ENCODE results near the gene USP12. TPM values are rescaled to one million over a fixed set of nuclear protein-coding genes. Genes with fewer than 3 reads are reported as not detected.

USP12 gene
- polyA plus RNA-seq, 3 donors = 12.8 to 23.4 (median 14.5) TPM

- WGBS (ENCODE audit: insufficient coverage) = 100% methylated on average over 3 of the region's 5 CpGs
- no peak overlapping the region for H3K4me2 ChIP-seq (replicated peaks; ENCODE audit: extremely low read depth, low read length, poor library complexity, severe bottlenecking)
- H2AFZ ChIP-seq (ENCODE audit: insufficient read depth, low read depth, low read length, poor library complexity, severe bottlenecking) = no peak overlapping the region
- peaks cover 4 to 7% of the 10 kb centered on the region in 2 donors for H3K36me3 Mint-ChIP-seq
- DNase-seq = no peak
- H3K27ac Mint-ChIP-seq = peak overlapping the region in 1 of 7 donors; percentile 16
- no peaks in the 10 kb centered on the region for H3K36me3 ChIP-seq (replicated peaks in 1 of 2; ENCODE audit: control insufficient read depth in 1 of 2, insufficient read depth in 2 of 2, low read length in 2 of 2)
- H3K27ac ChIP-seq (ENCODE audit: low read depth in 1 of 2, low read length in 2 of 2) = no peak overlapping the region
- no peak overlapping the region for H3K9ac ChIP-seq (ENCODE audit: insufficient read depth, low read length, poor library complexity, severe bottlenecking)
- H3K4me3 Mint-ChIP-seq = no peak overlapping the region
- H3K79me2 ChIP-seq (ENCODE audit: insufficient read depth, low read length) = peaks cover 92% of the 10 kb centered on the region
- no peak for TF ChIP-seq CTCF (IDR thresholded peaks at IDR 0.05)
- no peaks in the 10 kb centered on the region for H3K27me3 ChIP-seq (ENCODE audit: control insufficient read depth in 2 of 2, insufficient read depth in 2 of 2, low read length in 2 of 2)
- peaks cover 0 to 2% (median 0%) of the 10 kb centered on the region in 3 donors for H3K27me3 Mint-ChIP-seq (ENCODE audit: low read depth in 3 of 3)
- peaks cover 19% of the 10 kb centered on the region for H3K4me1 Mint-ChIP-seq
- intact Hi-C loops (cut with micrococcal nuclease) = no loop called here
- peaks cover 11 to 16% of the 10 kb centered on the region in 2 donors for H3K9me3 ChIP-seq (replicated peaks in 1 of 2; ENCODE audit: control insufficient read depth in 1 of 2, insufficient read depth in 1 of 2, low read length in 2 of 2)
- H3K4me1 ChIP-seq (ENCODE audit: control insufficient read depth in 1 of 2, insufficient read depth in 2 of 2, low read length in 2 of 2) = peaks cover 0 to 9% of the 10 kb centered on the region in 2 donors
- H4K20me1 ChIP-seq (ENCODE audit: insufficient read depth, low read length) = peaks cover 96% of the 10 kb centered on the region
- H3K9me3 Mint-ChIP-seq = peaks cover 0 to 24% (median 13%) of the 10 kb centered on the region in 7 donors
- H3K4me3 ChIP-seq (replicated peaks in 1 of 3; ENCODE audit: low read depth in 2 of 3, low read length in 3 of 3) = no peak overlapping the region
Observed at GRCh38 chr13:27132538-27132937, 39.1 kb downstream of the USP12 start.

- intact Hi-C loops (cut with micrococcal nuclease) = no loop called here
- no peak overlapping the region for H3K27ac ChIP-seq (ENCODE audit: low read depth in 1 of 2, low read length in 2 of 2)
Observed at GRCh38 chr13:27131906-27132305, 39.7 kb downstream of the USP12 start.

More at GRCh38 chr13:27131906-27132305, 39.7 kb downstream of the USP12 start:
- Mint-ChIP-seq H3K27ac (no peak overlapping the region), H3K9me3 (peaks cover 0 to 25% (median 13%) of the 10 kb centered on the region in 7 donors), H3K36me3 (peaks cover 4 to 7% of the 10 kb centered on the region in 2 donors), H3K27me3 (ENCODE audit: low read depth in 3 of 3) (peaks cover 0 to 2% (median 0%) of the 10 kb centered on the region in 3 donors), H3K4me1 (peaks cover 26% of the 10 kb centered on the region), H3K4me3 (no peak overlapping the region)
- Histone ChIP-seq H3K4me1 (ENCODE audit: control insufficient read depth in 1 of 2, insufficient read depth in 2 of 2, low read length in 2 of 2) (peaks cover 0 to 9% of the 10 kb centered on the region in 2 donors), H3K36me3 (replicated peaks in 1 of 2; ENCODE audit: control insufficient read depth in 1 of 2, insufficient read depth in 2 of 2, low read length in 2 of 2) (no peaks in the 10 kb centered on the region), H3K9me3 (replicated peaks in 1 of 2; ENCODE audit: control insufficient read depth in 1 of 2, insufficient read depth in 1 of 2, low read length in 2 of 2) (peaks cover 11 to 16% of the 10 kb centered on the region in 2 donors), H3K9ac (ENCODE audit: insufficient read depth, low read length, poor library complexity, severe bottlenecking) (no peak overlapping the region), H3K27me3 (ENCODE audit: control insufficient read depth in 2 of 2, insufficient read depth in 2 of 2, low read length in 2 of 2) (no peaks in the 10 kb centered on the region), H4K20me1 (ENCODE audit: insufficient read depth, low read length) (peaks cover 96% of the 10 kb centered on the region), H2AFZ (ENCODE audit: insufficient read depth, low read depth, low read length, poor library complexity, severe bottlenecking) (no peak overlapping the region), H3K79me2 (ENCODE audit: insufficient read depth, low read length) (peaks cover 92% of the 10 kb centered on the region), H3K4me3 (replicated peaks in 1 of 3; ENCODE audit: low read depth in 2 of 3, low read length in 3 of 3) (no peak overlapping the region), H3K4me2 (replicated peaks; ENCODE audit: extremely low read depth, low read length, poor library complexity, severe bottlenecking) (no peak overlapping the region)
- DNase-seq = no peak
- no peak for TF ChIP-seq CTCF (IDR thresholded peaks at IDR 0.05)
- WGBS (ENCODE audit: insufficient coverage) = 100% methylated on average over 2 of the region's 3 CpGs

Measured in CD14-positive monocyte (primary cell).